Activated CD4-positive, CD25-positive, alpha-beta regulatory T cell treated with anti-CD3 and anti-CD28 coated beads, Interleukin-2, amount 50 U/mL, for 72 hours (primary cell): ENCODE results near the gene NSA2.

Source experiments
- DNase-seq: peaks from one replicate; pipeline ENCODE4 v3.0.0; 2021

Gene NSA2

GRCh38 chr5:74822288-74822687, 55.2 kb downstream of the NSA2 start:
- no peak for DNase-seq

DNA sequence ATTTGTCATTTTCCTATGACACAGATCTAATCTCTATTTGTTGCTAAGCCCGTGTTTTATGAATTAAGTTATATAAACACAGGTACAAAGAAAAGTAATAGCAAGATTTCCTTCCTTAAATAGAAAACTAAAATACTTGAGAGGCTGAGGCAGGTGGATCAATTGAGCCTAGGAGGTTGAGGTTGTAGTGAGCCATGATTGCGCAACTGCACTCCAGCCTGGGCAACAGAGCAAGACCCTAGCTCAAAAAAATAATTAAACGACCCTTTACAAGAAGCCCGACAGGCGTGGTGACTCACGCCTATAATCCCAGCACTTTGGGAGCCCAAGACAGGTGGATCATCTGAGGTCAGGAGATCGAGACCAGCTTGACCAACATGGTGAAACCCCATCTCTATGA, 62.4 kb downstream of the NSA2 start:
- no peak for DNase-seq
